Measurements from ENCODE around the gene HOXD3.

The HOXD3 gene

GRCh38 chr2:176121190-176122051 is 35.7 kb upstream of the HOXD3 start:
- no peak for DNase-seq (ENCODE audit: low read depth)

- no peak for DNase-seq (ENCODE audit: low read depth)
Observed at GRCh38 chr2:176122052-176122682, 34.9 kb upstream of the HOXD3 start.

DNA sequence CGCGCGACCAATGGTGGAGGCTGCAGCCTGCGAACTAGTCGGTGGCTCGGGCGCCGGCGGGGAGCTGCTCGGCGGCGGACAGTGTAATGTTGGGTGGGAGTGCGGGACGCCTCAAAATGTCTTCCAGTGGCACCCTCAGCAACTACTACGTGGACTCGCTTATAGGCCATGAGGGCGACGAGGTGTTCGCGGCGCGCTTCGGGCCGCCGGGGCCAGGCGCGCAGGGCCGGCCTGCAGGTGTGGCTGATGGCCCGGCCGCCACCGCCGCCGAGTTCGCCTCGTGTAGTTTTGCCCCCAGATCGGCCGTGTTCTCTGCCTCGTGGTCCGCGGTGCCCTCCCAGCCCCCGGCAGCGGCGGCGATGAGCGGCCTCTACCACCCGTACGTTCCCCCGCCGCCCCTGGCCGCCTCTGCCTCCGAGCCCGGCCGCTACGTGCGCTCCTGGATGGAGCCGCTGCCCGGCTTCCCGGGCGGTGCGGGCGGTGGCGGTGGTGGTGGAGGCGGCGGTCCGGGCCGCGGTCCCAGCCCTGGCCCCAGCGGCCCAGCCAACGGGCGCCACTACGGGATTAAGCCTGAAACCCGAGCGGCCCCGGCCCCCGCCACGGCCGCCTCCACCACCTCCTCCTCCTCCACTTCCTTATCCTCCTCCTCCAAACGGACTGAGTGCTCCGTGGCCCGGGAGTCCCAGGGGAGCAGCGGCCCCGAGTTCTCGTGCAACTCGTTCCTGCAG is 34.3 kb upstream of the HOXD3 start, which contains the start of gene HOXD9:
Gene HOXD9 (plus strand): TSS at position 37 of the 728 bp plus-strand sequence. CDS start 50 bp downstream, at position 87.
- DNase-seq (ENCODE audit: low read depth) = peak; percentile 43

DNA sequence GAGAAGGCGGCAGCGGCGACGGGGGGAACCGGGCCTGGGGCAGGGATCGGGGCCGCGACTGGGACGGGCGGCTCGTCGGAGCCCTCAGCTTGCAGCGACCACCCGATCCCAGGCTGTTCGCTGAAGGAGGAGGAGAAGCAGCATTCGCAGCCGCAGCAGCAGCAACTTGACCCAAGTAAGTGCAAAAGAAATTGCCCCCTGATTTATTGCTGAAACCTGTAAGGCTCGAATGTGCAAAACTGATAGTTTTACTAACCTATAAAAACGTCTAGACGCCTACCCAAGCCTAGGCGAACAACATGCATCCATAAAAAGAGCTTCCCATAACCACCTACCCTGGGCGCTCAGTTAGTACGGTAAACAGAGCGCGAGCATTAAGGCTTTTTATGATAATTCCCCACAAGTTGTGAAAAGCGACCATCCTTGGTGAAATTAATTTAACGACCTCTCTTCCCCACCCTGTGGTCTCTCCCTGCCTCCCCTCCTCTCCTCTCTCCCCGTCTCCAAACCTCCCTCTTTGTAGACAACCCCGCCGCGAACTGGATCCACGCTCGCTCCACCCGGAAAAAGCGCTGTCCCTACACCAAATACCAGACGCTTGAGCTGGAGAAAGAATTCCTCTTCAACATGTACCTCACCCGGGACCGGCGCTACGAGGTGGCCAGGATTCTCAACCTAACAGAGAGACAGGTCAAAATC is 33.5 kb upstream of the HOXD3 start:
- DNase-seq (ENCODE audit: low read depth) = no peak

DNA sequence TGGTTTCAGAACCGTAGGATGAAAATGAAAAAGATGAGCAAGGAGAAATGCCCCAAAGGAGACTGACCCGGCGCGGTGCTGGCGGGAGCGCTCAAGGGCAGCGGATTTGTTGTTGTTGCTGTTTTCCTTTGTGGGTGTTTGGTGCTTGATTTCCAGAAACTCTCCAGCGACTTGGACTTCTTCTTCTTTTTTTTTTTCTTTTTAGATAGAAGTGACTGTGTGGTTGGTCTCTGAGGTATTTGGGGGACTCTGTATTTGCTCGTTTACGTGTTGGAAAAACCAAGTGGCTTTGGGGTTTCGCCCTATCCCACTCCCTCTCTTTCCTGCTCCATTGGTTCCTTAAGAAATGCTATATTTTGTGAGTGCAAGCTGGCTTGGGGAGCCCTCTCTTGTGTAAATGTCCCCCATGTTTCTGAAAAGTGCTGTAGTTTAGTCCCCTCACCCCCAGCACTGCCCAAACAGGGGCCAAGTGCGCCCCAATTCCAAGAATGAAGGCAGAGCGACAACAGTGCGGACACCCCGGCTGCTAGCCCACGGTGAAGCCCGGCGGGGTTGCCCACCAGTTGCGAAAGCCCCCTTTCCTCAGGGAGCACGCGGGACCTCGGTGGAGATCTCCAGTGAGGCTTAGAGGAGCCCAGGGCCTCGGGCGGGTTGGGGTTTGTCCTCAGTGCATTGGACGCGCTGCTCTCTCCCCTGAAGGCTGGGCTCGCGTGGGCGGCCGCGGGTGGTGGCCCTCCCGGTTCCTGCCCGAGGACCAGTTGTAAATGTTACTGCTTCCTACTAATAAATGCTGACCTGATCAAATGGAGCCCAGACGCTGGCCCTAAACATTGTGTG is 32.8 kb upstream of the HOXD3 start:
- no peak for DNase-seq (ENCODE audit: low read depth)

DNA sequence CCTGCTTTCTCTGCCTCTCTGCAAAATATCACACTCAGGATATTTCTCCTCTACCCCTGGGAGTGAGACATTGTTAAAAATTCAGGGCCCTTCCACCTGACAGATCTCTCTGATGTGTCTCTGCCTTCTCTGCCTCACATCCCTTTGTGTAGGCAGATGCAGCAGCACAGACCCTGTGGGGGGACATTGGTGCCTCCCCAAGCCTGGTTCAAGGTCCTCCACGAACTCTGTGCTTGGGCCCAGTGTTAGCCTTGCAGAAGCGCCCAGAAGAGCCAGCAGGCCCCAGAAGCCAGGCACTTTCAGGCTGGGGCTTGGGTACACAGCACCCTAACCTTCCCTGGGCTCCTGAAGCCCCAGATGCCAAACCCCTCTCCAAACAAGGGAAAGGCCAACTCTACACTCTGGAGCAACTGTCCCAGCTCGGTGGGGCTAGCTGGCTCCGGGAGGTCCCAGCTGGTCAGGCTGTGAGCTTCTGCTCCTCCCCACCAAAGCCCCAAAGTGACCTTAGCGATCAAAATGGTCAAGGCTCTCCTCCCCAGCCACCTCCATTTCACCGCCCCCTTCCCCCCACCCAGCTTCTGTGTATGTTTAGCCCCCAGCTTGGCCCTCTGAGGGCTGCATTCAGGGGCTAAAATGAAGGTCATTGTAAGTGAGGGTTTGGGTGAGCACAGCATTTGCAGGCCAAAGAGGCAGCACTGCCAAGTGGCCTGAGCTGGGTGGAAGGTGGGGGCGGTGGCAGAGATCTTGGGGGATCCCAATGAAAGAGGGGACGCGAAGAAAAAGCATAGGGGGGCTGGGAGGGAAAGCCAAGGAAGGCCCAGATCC is 31.9 kb upstream of the HOXD3 start:
- DNase-seq (ENCODE audit: low read depth) = no peak

DNA sequence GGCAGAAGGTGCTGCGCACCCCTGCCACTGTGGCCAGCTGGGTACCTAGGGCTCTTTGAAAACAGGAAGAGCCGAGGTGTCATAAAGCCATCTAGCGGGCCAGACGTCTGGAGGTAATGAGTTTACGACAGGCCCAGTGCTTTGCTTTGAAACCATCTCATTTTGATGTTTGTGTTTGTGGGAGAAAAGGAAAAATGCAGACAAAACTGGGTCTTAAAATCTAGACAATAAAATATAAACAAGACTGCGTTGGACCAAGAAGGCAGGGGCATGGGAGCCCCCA is 31.4 kb upstream of the HOXD3 start:
- no peak for DNase-seq (ENCODE audit: low read depth)

DNA sequence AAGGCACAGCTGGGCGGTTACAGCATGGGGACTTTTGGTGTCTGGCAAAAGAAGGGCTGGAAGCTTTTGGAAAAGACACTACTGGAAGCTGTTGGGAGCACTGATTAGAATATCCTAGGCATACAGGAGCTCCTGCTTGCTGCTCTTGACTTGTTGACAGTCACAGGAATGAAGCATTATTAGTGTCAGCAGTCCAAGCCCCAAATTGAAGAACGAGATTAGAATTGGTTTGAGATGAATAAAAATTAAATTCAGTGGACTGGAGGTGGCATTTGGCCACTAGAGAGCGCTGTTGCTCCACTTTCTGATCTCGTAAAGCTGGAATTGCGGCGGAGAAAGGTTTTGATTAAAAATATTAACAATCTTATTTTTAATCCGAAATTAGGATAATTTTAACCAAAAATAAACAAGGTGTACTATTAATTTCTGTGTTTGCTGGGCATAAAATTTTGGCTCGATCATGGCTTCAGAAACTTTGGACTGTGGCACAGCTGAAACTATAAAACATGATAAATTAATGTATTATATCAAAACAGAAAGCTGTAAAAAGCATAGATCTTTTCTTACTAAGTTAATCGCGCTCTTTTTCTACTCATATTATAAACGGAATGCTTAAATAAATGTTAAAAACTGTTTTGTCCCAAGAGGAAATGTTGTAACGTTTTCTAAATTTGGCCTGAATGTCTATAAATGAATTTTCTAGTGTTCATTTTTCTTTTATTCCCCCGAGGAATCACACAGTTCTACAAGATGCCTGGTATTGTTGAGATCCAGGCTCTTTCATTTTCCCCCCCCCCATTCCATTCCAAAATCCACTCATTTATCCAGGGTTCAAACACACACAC is 30.0 kb upstream of the HOXD3 start:
- DNase-seq (ENCODE audit: low read depth) = peak; percentile 74

GRCh38 chr2:176127774-176128072 is 29.4 kb upstream of the HOXD3 start:
- DNase-seq (ENCODE audit: low read depth) = no peak

GRCh38 chr2:176128172-176128981 is 28.7 kb upstream of the HOXD3 start:
- peak; percentile 36 for DNase-seq (ENCODE audit: low read depth)

DNA sequence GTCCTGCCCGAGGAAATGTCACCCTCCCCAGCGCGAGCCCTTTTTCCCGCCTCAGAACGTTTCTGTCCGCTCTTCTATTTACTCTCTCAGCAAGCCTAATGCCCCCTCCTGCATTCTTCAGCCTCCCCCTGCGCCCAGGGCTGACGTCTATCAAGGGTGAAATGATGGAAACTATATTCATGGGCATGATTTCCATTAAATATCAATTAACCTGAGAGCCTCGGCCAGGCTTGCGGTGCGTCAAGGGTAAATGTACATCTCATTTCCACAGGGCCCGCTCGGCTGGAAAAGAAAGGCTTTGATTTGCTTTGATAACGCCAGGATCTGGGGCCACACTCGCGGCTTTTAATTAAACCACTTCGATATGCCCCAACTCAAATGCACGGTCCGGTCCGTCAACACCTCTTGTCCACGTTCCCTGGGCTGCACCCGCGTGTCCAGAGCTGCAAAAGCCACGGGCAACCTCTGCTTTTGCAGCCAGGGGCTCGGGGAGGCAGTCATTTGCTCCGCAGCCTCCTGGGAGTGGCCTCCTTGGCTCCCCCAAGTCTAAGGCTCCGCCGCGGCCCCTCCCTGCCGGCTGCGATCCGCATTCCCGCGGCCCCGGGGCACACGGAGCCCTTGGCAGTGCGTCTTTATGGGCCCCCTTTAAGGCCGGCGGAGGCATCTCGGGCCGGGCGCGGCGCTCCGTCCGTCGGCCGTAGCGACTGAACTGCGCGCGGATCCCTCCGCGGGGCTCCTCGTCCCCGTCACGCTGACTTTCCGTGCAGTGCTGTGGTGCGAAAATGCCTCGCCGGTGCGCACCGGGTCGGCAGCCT is 27.9 kb upstream of the HOXD3 start, which contains the start of gene HOXD8:
Gene HOXD8 (plus strand): TSS at position 724 of the 815 bp plus-strand sequence. CDS start 662 bp downstream, outside the sequence.
- DNase-seq (ENCODE audit: low read depth) = peak; percentile 73

GRCh38 chr2:176129813-176130146 is 27.3 kb upstream of the HOXD3 start:
- DNase-seq (ENCODE audit: low read depth) = peak; percentile 45

DNA sequence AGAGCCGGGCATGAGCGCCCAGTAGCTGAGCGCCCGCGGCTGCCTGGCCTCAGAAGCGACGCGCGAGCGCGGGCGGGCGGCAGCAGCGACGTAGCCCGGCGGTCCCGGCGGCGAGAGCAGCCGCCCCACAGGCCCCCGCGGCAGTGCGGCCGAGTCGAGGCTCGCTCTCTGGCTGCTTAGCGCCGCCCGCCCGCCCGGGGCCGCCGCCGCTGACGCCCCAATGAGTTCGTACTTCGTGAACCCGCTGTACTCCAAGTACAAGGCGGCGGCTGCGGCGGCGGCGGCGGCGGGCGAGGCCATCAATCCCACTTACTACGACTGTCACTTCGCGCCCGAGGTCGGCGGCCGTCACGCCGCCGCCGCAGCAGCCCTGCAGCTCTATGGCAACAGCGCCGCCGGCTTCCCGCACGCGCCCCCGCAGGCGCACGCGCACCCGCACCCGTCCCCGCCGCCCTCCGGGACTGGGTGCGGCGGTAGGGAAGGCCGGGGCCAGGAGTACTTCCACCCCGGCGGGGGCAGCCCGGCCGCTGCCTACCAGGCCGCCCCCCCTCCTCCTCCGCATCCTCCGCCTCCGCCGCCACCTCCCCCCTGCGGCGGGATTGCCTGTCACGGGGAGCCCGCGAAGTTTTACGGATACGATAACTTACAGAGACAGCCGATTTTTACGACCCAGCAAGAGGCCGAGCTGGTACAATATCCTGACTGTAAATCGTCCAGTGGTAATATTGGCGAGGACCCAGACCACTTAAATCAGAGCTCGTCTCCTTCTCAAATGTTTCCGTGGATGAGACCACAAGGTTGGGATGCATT is 26.8 kb upstream of the HOXD3 start:
- peak; percentile 45 for DNase-seq (ENCODE audit: low read depth)

- DNase-seq (ENCODE audit: low read depth) = peak; percentile 17
Observed at GRCh38 chr2:176130957-176131847, 25.9 kb upstream of the HOXD3 start.

DNA sequence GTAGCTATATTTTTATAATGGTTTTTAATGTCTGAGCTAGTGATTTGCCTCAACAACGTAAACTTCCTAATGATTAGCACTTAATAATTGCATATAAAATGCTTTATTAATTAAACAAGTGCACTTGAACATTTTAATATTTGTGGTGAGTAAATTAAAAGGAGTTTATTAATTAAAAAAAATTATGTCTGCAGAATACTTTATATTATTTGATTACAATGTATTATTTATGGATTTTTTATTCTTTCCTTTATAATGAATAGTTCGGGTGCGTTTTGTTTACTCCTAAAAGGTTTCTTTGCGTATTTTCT is 25.3 kb upstream of the HOXD3 start:
- DNase-seq (ENCODE audit: low read depth) = no peak

All from ELR (cell line).